ENCODE data around the gene EXOC3.

The EXOC3 gene

DNA sequence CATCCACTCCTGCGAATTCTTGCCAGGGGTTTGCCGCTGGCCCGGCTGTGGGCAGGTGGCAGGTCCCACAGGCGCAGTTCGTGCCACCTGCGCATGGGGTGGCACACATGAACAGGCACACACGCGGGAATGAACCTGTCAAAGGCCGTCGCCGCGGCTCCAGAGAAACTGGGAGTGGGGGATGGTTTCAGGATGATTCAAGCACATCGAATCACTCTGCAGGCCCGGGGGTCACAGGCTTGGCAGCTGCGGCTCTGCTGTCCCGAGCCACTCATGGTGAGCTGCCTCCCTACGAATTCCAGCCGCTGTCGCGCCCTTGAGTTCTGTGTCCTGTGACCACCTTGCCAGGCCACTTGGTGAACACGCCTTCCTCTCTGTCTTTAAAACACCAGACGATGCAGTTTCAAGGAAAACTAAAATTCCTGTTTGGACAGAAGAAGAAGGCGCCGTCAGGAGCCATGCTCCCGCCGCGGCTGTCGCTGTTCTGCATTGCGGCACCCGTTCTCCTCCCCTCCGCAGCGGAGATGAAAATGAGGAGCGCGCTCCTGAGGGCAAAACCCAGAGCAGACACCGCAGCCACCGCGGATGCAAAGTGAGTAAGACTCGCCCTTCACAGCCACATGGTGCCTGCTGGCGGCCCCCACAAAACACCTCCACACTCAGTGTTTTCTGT, 15.4 kb upstream of the EXOC3 start:
- DNase-seq: no peak

DNA sequence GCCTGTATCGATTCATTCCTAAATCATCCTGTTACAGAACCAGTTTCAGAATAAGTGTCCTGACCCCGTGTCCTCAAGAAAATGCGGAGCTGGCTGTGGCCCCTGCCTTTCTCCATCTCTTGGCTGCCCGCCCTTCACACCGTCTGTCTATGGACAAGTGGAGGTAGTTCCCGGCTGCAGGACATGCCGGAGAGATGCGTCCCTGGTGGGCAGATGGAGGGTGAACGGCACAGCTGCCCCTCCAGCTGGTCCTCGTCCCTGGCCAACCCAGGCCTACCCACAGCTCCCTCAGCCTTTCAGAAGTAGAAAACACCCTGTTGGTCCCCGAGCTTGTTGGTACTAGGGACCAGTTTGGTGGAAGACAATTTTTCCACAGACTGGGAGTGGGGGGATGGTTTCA, 14.8 kb upstream of the EXOC3 start:
- DNase-seq: no peak

DNA sequence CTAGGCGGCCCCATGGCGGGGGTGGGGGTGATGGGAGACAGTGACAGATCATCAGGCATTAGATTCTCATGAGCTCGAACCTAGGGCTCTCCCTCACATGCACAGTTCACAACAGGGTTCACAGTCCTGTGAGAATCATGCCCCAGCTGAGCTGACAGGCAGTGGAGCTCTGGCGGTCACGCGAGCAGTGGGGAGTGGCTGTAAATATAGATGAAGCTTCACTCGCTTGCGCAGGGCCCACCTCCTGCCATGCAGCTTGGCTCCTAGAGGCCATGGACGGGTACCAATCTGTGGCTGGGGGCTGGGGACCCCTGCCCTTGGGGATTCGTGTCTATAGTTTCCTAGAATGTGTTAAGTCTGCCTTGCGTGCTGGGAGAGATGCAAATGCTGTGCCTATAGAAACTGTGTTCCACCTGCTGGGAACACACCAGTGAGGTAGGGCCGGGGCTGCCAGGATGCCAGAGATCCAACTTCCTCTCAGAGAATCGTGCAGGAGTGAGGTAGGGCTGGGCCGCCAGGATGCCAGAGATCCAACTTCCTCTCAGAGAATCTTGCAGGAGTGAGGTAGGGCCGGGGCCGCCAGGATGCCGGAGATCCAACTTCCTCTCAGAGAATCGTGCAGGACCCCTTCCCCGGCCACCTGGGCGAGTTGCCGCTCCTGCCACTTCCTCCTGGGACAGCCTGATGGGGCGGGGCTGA, 14.1 kb upstream of the EXOC3 start:
- DNase-seq: no peak

DNA sequence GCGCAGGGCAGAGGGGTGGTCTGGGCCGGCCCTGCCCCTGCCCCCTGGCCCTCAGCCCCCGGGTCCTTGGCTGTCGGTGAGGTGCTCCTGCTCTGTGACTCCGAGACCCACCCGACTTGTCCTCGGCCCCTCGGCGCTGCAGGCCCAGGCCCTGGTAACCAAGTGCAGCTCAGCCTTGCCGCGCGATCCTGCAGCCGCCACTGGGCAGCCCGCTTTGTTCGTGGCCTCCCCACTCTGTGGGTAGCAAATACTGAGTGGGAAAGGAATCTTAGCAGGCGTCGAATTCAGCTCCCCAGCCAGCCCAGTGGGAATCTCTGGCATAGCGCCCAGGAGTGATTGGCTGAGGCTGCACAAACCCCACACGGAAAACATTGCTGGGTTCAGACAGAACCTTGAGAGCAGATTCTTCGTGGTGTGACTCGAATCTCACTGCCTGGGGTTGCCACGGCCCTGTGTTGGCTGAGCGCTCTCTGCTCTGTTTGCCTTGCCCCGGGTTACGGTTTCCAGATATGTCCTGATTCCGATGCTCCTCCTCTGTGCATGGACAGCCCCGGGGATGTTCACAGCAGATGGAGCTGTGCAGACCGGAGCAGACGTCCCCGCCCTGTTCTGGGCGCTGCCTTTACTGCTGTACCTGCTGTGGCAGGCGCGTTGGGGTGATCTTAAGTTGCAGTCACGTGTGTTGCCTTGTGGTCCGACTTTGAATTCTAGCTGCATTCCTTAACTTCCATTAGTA, 13.4 kb upstream of the EXOC3 start:
- DNase-seq: no peak

DNA sequence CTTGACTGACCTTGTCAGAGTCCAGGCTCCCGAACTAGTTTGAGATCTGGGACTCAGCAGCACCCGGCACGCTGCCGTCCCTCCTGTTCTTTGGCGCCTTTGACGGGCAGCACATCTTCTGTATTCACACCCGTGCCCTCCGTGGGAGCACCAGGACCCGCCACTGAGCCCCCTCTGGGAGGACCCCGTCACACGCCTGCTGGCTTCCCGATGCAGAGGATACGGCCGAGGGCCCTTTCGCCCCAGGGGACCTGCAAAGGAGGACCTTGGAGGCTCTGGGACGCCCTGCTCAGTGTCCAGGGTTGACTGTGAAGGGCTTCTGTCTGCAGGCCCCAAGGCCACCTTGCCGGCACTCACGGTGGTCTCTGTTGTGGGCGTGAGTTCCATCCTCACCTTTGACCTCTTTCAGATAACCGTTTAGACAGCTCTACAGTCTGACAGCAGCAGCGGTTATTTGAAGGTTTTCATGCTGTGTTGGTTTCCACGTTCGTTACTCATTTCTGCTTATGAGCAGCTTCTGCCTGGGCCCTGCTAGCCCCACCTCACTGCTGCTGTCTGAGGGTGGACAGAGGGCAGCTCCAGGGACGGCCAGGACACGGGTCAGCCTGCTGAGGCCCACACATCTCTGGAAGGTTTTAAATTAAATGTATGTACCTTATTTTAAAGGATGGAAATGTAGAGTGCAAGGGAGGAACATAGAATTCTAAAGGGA, 12.6 kb upstream of the EXOC3 start:
- no peak for DNase-seq

DNA sequence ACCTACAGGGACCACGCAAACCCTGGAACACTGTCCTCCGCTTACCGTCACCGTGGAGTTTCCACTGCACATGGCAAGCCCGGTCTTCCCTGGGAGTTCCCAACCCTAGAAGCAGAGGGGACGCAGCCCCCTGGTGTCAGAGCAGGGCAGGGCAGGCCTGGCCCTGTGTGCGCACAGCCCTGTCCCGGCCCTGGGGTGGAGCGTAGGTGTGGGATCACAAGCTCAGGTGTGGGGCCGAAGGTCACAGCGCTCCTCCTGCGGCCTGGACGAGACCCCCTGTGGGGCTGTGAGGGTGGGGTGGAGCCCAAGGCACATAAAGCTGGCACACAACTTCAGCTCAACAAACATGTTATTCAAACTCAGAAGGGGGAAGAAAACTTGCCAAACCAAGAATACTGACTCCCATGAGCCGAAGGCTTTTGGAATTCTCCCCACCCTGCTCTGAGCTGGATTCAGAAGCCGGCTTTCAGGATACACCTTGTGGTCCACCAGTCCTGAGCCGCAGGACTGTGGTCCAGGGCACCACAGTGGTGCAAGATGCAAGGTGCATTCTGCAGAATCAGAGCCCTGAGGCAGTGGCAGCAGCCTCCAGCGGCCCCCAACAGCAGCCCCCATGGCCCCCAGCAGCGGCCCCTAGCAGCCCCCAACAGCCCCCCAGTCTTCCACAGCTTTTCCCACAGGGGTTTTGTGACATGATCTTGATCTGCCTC, 11.8 kb upstream of the EXOC3 start:
- DNase-seq: no peak

DNA sequence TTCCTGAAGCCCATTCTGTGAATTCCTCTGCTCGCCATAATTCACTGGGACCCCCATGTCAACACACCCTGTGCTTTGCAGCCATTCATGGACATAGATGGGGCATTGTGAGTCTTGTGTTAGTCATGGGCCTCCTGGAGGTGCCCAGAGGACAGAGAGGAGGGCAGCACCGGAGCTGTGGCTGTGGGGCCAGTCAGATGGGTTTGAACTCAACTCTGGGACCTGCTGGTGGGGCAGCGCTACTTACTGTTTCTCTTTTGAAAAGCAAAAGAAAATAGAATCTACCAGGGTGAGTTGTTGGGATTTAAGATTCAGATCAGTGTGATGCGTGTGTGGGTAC, 11.3 kb upstream of the EXOC3 start:
- DNase-seq: no peak

DNA sequence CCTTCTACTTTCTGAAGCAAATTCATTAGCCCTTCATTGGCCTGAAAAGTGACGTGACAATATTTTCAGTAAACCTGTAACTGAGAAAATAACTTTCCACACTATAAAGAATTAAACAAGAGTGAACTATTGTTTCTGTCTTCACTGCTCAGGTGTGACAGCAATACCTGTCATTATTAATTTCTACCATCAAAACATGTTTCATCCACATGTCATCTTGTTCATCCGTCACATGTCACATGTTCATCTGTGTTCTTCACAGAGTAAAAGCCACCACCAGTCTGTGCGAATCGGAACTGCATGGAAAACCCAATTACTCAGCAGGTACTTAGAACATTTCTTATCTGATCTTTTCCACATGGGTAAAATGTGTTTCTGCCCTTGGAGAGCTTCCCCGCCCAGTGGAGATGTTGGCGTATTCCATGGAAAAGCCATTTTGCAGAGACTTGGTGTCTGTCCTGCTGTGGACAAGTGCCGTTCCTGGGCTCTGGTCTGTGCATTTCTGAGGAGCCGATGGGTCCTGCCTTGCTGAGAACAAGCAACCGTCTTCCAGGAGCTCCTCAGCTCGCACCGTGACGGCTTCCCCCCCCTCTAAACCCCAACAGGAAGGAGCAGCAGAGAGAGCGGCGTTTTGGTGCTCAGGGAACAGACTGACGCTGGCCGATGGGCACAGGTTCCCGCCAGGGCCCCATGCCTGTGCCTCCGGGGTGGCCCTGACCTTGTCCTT, 10.6 kb upstream of the EXOC3 start:
- DNase-seq: no peak

DNA sequence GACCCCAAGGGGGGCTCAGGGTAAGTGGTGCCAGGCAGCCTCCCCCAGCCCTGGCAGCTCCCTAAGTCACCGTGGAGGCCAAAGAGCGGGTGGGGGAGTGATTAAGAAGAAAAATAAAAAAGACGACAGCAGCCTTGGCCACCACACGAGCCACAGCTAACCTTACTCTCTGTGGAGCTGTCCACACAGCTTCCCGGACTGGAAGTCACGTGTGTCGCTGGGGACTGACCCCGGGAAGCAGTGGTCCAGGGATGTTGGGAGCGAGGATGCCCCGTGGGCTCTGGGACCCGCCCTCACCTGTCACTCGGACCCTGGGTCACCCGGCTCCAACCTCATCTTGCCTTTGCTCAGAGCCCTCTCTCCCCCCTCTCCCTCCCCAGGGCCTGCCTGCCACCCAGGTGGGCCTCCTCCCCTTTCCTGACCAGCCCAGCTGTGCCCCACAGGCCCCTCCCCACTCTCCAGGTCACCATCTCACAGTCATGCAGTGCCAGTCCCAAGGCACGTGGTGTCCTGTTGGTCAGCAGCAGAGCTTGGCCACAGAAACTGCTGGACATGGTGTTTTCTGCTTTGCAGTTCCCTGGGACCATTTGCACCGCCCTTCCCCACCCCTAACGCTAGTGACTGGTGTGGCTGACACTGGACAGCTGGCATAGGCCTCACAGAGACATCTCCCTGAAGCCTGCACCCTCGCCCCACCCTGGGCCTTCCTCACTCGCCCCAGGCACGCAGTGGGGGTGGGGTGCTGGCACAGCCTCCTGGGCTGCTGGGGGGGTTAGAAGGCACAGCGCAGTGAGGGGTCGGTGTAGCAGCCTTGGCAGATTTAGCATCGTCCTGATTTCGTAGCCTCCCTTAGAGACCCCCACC, 9.8 kb upstream of the EXOC3 start:
- no peak for DNase-seq

DNA sequence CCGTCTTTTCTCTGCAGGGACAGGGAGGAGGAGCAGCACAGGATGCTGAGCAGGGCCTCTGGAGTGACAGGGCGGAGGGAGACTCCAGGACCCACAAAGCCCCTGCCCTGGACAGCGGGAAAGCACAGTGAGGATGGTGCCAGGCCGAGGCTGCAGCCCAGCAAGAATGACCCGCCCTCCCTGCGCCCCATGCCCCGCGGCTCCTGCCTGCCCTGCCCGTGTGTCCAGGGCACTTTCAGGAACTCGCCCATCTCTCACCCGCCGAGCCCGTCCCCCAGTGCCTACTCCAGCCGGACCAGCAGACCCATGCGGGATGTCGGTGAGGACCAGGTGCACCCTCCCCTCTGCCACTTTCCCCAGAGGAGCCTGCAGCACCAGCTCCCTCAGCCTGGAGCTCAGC, 9.1 kb upstream of the EXOC3 start:
- no peak for DNase-seq

DNA sequence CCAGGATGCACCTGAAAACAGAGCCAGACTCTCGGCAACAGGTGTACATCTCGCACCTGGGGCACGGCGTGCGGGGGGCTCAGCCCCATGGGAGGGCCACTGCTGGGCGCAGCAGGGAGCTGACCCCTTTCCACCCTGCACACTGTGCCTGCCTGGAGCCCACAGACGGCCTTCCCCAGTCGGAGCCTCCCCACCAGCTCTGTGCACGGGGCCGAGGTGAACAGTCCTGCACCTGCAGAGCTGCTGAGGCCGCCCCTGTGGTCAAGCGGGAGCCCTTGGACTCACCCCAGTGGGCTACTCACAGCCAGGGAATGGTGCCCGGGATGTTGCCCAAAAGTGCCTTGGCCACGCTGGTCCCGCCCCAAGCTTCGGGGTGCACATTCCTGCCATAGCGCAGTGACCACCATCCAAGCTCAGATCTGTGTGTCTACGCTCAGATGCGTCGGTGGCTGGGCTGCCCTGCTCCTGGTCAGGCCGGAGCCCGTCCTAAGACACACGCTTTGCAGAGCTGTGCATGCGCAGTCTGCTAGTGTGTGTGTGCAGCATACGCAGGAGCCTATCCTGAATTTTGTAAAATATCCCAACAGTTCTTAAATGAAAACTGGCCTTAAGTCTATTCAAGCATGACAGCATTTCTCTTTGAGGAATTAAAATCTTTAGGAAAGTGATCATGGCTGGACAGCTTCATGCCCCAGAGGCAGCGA, 8.4 kb upstream of the EXOC3 start:
- DNase-seq: no peak

DNA sequence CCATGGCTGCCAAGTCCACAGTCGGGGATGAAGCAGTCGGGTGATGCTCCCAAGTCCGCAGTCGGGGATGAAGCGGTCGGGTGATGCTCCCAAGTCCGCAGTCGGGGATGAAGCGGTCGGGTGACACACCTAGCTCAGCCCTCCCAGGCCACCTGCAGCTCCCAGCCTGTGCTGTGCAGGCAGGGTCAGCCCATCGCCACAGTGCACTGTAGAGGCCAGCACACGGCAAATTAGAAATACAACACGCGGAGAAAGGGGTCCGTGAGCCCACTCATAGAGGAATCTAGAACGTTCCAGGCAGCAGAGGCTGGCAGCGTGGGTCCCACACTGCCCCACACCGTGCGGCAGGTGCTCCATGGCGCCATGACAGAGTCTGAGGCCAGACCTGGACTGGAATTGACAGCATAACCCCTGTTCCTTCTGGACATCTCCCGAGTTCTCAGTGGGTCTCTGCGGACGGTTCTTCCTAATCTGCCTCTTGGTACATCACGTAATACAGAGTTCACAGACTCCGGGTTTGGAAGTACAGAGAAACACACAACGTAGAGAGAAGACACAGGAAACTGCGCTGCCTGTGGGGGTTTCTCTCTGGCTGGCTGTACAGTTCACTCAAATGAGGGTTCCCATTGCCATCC, 7.7 kb upstream of the EXOC3 start:
- no peak for DNase-seq

DNA sequence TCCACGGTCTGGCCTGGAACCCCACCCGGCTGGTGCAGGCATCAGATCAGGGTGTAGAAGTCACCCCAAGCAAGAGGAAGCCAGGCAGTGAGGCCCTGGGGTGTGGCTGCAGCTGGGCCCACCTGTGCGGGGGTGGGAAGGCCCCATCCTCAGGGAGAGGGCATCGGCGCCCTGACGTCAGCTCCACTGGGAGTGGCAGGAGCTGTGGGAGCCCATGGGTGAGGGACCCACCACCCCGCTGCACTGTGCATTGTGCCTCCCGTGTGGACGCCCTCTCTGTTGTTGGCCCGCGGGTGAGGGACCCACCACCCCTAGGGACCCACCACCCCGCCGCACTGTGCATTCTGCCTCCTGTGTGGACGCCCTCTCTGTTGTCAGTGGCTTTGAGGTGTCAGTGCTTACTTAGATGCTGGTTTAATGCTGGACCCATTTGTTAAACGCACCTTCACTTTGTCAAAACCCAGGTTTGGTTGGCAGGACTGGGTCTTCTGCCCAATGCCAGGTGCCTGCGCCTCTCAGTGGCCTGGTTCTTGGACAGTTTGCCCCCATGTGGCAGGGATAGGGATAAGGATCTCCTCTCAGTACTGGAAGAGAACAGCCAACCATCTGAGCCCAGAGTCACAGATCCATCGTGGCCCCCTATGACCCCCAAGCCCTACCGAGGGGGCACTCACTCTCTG, 6.9 kb upstream of the EXOC3 start:
- no peak for DNase-seq

DNA sequence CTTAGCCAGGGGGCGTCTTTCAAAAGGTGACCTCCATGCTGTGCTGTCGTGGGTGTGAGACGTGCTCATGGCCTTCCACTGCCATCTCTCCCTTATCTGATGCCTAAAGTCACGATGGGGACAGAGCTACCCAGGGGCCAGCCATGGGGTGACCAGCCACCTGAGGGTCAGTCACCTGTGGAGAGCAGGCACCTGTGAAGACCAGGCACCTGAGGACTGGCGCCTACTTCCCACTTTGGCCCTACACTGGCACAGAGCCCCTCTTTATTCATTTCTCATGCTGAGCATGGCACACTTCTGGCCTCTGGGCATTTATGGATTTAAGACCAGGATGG, 6.4 kb upstream of the EXOC3 start:
- no peak for DNase-seq

DNA sequence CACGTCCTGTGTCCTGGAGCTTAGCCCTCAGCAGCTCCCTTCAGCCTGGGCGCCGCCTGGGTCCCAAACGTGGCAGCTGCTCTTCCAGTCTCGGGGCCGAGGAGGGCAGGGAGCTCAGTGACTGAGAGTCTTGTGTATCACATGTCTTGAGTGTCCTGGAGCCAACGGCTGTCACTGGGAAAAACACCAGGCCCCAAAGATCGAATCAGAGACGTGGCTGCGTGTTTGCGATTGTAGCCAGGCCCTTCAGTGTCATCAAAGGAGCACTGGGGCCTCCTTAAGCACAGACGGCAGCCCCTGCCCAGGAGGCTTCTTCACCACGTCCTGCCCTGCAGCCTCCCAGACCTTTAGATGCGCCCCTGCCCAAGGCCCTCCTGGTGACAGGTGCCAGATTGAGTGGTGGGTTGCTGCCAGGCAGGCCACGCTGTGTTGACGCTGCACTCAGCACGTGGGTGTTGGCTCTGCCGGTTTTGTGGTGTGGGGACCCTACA, 5.7 kb upstream of the EXOC3 start:
- DNase-seq: no peak

DNA sequence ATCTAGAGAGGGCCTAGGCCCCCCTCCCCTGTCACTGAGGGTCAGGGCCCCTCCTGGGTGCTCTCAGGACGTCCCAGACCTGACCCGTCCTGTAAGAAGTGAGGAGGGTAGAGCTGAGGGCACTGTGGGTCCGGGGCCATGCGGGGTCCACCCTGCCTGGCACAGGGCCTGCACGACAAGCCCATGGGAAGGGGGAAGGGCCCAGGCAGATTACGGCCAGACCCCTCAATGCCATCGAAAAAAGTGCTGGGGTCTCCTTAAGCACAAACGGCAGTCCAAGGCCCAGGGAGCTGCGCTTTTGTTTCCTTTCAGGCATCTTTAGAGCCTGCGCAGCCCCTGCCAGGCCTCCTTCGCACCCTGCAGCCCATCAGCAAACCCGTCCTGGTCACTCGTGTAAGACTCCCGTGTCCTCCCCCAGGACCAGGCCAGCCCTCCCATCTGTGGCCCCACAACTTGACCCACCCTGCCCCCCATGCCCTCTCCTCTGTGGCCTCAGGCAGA, 4.4 kb upstream of the EXOC3 start:
- DNase-seq: no peak

DNA sequence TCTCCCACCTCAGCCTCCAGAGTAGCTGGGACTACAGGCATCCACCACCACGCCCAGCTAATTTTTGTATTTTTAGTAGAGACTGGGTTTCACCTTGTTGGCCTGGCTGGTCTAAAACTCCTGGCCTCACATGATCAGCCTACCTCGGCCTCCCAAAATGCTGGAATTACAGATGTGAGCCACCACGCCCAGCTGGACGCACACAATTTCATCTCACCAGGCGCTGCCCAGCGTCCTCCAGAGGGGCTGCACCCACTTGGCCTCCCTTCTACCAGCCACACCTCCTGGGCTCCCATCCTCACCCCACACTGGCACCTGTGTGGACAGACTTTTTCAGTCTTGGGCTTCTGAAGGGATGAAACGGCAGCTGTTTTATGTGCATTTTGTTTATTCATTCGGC, 3.8 kb upstream of the EXOC3 start:
- DNase-seq: no peak

DNA sequence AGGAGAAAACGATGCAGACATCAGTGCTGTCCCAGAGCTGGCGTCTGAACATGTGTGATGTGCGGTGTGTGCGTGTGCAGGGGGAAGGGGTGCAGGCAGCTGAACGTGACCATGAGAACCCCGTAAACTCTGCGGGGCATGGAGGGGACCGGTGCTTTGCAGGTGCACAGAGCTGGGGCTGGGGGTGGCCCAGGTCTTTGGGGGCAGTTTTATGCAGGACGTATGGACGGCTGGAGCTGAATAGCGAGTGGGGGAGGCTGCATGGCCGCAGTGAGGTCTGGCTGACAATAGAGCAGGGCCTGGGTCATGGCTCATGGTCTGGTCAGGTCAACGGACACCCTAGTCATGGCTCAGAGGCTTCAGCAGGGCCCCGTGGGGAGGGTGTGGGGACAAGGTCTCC, 3.3 kb upstream of the EXOC3 start:
- no peak for DNase-seq

All from DMS79 treated with DMSO at 0.1 percent for 48 hours (cell line).